Embryonic facial prominence (tissue), 1 donor: Measurements from ENCODE around the gene STAT2.
"Not testable (repeated sequence)": the region's sequence is repeated elsewhere in the genome, so short reads cannot be mapped to it uniquely, and the experiment has no call there.

Experiments
- DNase-seq: peaks from one replicate; pipeline ENCODE4 v3.0.0-alpha.2; 2016; ENCODE audit errors: extremely low spot score

The STAT2 gene

DNA sequence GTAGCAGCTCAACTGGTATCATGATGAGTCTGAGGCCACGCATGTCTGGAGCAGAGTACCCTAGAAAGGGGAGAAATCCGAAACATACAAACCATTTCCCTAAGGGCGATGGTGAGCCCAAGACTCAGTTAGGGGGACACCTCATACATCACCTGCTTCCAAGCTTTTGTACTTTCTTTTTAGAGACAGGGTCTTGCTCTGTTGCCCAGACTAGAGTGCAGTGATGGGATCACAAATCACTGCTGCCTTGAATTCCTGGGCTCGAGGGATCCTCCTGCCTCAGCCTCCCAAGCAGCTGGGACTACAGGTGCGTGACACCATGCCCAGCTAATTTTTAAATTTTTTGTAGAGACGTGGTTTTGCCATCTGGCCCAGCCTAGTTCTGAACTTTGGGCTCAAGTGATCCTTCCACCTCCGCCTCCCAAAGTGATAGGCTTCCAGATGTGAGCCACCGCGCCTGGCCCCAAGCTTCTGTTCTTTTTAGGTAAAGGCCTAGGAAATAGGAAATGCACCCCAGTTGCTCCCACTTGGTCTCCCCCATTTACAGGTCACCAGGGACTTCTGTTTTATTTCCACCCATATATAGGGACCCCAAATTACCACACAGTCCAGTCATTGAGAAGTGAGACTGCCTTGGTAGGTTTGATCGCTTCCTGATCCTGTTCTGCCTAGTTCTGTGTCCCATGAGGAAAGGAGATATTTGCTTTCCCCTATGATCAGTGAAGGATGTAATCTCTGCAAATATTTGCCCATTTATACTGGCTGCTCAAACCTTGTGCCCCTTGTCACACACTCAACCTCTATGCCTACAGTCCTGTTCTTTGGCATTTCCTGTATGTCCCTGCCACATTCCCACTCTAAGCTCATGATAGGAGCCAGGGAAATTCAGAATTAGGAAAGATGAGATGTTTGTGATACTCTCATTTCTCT lies 2.5 kb upstream of the STAT2 start, which contains the start of gene APOF:
Gene APOF (minus strand): TSS at position 728 of the 930 bp plus-strand sequence. CDS start 112 bp downstream, at position 616.
- DNase-seq, result no peak

DNA sequence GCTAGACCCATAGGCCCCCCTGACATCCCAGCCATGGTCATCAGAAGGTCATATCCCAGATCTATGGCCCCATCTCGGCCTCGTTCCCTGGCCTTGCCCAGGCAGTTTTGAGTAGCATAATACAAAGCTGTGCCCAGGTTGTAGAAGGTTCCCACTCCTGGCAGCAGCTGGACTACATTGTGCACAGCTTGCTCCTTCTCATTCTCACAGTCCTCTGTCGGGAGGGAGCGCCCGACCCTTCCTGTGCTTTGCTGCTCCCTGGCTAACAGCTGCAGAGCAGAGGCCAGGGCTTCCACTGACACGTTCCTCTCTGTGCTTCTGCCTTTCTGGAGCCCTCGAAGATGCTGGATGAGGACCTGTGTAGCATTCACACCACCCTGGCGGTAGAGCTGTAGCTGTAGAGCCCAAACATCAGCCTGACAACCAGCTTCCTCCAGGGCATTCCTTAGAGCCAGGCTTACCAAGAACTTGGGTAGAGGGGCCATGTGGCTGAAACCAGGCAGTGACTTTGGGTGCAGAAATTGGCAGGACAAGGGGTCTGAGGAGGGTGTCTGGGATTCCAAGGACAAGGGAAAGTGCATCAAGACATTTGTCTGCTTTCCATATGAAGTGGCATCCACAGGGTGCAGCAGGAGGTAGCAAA lies 1.7 kb upstream of the STAT2 start:
- DNase-seq, result no peak

DNA sequence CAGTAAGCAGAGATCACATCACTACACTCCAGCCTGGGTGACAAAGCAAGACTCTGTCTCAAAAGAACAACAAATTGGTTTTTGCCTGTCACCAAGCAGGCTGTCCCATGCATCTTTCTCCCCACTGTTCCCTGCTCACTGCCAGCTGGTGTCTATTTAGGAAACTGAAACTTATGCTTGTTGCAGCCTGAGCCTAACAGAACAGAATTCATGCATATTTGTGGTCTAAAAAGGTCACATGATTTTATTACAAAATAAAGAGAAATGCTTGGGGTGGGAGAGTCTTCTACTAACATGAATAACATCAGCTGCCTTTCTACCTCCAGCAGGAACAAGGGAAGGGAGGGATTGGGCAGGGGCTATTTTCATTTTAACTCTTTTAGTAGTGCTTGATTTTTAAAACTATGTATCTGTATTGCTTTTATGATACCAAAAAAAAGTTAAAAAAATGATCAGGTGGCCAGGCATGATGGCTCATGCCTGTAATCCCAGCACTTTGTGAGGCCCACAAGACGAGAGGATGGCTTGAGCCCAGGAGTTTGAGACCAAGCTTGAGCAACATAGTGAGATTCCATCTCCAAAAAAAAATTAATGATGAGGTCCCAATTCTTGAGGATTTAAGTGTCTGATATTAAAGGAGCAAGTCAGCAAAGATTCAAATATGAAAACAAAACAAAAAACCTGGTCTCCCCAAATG lies 923 bp downstream of the STAT2 start:
- DNase-seq, result peak; percentile 46

DNA sequence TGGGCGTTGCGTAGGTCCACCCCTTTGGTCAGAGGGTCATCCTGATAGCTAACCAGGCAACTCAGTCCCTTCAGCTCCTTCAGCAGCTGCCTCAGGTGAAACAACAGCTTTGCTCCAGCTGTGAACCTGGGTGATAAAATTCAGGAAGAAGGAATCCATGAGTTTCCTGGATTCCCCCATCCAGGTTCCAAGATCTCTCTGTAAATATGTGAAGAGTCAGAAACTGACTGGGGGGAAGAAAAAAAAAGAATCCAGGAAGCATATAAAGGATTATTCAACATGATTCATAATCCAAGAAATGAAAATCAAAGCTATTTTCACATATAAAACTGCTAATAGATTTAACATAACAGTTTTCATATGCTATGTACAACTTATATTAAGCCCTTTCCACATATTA lies 8.6 kb downstream of the STAT2 start:
- DNase-seq, result no peak

DNA sequence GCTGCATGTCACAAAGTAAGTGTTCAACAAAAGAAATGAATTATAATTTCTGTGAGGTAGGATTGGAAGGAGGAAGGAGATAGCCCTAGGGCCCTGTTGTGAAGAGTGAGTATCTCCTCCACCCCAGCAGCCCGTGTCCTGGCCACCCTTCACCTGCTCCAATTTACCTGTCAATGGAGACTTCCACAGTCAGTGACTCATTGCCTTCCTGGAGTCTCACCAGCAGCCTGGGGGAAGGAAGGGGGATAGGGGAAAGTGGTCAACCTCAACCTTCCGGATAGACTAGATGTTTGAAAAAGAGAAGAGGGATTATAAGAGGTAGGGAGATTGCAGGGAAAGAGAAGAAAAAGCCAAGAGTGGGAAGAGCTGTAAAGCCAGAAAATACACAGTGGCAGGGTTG lies 9.2 kb downstream of the STAT2 start:
- DNase-seq, result no peak

DNA sequence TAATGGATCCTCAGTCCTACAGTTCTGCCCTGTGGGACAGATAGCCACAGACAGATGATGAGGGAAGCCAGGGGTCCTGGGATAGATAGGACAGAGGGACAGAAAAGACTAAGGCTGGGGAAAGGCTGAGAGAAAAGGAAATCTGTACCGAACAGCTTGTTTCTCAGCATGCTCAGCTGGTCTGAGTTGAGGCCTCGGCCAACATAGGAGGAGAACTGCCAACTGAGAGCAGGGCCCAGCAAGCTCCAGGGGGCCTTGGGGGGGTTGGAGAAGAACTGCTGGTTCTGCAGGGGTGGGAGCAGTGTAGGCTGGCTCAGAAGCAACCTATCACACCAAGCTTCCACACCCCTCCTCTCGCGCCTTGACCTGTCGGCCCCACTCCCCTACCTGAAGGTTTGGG lies 11.1 kb downstream of the STAT2 start:
- no peak for DNase-seq

DNA sequence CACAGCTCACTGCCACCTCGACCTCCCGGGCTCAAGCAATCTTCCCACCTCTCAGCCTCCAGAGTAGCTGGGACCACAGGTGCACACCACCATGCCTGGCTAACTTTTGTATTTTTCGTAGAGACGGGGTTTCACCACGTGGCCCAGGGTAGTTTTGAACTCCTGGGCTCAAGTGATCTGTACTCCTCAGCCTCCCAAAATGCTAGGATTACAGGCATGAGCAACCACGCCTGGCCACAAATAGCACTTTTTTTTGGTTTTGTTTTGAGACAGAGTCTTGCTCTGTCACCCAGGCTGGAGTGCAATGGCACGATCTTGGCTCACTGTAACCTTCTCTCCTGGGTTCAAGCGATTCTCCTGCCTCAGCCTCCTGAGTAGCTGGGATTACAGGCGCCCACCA lies 12.7 kb downstream of the STAT2 start:
- DNase-seq, result not testable (repeated sequence)

DNA sequence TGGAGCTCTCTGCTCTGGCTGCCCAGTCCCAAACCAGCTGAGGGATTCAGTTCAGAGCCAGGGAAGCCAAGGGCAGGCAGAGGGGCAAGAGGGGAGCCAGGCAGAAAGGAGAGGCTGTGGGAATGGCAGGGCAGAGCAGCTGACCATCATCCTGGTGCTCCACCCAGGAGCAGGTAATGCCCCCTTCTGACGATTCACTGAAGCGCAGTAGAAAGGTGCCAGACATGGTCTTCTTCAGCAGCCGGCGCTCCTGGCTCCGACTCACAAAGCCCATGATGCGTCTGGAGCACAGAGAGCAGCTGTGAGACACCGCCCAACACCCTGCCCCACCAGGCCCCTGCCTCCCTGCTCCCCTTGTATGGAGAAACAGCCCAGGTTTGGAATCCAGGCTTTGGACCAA lies 13.2 kb downstream of the STAT2 start:
- DNase-seq, result no peak

DNA sequence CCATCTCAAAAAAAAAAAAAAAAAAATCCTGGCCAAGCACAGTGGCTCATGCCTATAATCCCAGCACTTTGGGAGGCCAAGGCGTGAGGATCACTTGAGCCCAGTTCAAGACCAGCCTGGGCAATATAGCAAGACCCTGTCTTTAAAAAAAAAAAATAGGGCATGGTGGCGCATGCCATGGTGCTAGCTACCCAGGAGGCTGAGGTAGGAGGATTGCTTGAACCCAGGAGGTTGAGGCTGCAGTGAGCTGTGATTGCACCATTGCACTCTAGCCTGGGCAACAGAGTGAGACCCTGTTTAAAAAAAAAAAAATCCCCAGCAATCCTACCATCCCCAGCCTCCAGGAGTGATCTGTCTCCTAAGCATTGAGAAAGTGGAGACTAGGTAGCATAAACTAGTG lies 17.6 kb downstream of the STAT2 start:
- DNase-seq, result not testable (repeated sequence)

DNA sequence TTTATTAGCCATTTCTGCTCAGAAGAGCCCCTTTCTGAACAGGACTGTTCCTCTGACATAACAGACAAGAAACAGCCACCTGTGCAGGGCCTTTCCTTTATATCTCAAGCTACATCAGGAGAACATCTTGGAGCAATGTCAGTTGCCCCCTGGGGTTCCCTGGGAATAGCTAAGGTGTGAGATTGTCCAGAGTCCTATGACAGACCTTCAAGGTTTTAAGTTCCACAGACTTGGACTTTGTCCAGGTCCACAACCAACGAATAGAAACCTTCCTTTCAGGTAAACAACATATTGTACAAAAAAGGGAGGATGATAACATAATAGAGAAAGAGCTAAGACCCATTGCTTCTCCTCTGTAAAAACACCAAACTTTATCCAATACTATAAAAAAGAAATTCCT lies 18.3 kb downstream of the STAT2 start:
- DNase-seq, result no peak

DNA sequence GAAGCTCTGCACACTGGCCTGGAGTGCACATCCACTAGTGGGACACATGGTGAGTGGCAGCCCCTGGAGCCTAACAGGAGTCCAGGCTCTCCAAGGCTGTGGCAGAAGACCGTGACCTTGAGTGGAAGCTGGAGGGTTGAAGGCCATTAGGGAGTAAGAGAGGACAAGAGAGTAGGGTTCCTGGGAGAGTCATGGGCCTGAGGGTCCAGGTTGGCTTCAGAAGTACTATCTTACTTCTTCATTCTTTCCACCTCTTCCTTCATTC lies 20.8 kb downstream of the STAT2 start:
- DNase-seq, result no peak

DNA sequence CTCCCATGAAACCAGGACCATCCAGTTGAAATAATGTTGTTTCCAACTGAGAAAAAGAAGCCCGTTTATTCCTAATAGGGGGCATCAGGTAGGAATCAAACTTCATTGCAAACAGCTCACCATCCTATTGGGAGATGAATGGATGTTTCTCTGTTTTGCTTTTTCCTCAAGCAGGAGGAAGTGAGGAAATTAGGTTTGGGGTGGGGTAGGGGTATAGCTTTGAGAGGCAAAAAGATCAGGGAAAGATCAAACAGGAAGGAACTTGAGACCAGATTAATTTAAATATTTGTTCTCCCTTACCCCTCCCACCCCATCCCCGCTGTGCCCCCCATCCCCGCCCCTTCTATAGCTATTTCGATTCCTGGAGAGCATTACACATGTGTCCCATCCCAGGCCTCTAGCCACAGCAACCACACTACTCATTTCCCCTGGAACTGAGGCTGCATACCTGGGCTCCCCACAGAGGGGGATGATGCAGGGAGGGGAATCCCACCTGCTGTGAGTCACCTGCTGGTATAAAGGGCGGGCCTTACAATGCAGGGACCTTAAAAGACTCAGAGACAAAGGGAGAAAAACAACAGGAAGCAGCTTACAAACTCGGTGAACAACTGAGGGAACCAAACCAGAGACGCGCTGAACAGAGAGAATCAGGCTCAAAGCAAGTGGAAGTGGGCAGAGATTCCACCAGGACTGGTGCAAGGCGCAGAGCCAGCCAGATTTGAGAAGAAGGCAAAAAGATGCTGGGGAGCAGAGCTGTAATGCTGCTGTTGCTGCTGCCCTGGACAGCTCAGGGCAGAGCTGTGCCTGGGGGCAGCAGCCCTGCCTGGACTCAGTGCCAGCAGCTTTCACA lies 21.4 kb downstream of the STAT2 start, which contains the start of gene IL23A:
Gene IL23A (plus strand): TSS at position 577 of the 850 bp plus-strand sequence. CDS start 161 bp downstream, at position 738.
- no peak for DNase-seq

DNA sequence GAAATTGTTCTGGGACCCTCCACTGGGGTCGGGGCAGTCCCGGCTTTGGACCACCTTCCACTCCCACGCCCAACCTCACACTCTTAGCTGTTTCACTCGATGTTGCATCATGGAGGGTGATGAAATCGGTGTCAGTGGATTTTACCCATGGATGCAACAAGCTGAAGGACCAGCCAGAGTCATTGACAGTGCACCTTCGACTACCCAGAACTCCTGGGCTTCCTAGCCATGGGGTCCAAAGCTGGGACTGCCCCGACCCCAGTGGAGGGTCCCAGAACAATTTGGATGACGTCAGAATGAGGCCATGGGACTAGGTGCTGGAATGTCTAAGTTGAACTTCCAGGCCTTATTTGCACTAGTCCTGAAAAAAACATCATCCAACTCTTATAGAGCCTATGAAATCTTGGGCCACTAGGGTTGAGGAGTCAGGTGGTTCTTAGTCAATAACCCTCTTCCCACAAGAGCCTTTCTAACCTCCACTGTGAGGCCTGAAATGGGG lies 22.1 kb downstream of the STAT2 start:
- no peak for DNase-seq

DNA sequence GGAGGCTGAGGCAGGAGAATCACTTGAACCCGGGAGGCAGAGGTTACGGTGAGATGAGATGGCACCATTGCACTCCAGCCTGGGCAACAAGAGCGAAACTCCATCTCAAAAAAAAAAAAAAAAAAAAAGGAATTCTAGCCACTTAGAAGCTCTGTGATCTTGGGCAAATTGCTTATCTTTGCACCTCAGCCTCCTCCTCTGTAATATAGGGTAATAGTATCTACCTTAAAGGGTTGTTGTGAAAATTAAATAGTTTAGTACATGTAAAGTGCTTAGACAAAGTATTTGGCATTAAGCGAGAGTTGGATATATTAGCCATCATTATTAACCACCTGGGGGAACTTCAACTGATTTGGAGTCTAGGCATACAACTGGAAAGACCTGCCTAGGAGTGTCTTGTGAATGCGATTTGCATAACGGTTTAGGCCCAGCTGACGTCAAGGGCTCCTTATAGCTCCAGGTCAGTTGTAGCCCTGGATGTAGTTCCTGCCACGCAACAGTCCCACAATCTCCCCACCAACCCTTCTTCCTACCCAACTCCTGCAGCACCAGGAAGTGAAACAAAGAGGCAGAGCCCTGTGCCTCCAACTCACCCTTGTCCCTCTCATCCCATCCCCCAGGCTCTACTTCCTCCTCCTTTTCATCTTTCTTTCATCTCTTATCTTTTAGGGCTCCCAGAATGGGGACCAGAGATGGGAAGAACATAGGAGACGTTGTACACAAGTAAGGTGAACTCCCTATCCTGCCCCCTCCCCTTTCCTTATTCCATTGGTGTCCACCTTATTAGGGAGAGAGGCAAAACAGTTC lies 23.3 kb downstream of the STAT2 start:
- no peak for DNase-seq

DNA sequence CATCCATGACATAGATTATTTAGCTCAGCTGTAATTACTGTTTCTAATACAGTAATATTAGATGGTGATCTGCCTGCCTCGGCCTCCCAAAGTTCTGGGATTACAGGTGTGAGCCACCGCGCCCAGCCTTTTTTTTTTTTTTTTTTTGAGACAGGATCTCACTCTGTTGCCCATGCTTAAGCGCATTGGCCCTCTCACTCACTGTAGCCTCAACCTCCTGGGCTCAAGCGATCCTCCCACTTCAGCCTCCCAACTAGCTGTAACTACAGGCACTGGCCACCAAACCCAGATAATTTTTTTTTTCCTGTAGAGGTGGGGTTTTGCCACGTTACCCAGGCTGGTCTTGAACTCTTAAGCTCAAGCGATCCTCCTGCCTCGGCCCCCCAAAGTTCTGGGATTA lies 24.4 kb downstream of the STAT2 start:
- not testable (repeated sequence) for DNase-seq

DNA sequence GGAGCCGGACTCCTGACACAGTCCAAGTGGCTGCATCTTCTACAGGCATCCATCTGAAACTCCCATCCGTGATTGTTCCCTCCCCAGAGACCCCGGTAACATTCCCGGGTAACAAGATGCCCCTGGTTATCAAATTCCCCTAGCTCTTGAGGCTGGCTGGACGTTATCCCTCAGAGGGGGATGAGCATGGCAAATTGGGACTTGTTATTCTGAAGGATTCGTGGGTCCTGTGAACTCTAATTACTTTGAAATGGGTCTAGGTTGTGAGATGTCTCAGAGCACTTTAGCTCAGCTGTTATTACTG lies 25.5 kb downstream of the STAT2 start:
- no peak for DNase-seq

DNA sequence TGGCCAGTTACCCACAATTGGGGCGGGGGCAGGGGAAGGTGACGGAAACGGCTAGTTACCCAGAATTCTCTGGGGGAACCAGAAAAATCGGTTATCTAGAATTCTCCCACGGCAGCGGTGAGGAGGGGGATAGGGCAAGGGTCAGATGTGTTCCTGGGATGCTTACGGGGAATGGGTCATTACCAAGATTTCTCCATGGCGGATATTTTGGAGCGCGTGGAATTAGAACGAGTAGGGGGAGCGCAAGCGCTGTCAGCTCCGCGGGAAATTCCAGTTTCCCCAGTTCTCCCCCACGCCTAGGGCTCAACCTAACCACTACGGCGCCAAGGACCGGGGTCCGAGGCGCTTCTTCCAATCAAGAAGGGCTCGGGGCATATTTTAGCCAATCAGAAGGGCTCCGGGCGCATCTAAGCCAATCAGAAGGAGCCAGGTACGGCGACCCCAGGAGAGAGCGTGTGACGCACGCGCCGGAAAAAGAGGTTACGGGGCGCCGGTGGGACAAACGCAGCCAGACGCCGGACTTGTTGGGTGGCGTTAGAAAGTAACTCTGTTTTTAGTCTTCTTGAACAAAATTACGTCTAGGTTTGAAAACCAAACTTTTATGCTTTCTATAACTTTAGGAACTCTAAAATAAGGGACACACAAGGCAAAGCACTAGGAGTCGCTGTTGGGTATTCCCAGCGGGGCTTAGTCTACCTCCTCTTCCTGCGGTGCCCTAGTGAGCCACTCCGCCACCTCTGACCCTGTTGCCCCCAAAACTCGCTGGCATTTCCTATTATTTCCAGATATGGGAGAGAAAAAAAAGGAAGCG lies 26.0 kb downstream of the STAT2 start, which contains the start of gene PAN2:
Gene PAN2 (minus strand): TSS at position 322 of the 811 bp plus-strand sequence. CDS start 906 bp downstream, outside the sequence.
- peak; percentile 92 for DNase-seq

DNA sequence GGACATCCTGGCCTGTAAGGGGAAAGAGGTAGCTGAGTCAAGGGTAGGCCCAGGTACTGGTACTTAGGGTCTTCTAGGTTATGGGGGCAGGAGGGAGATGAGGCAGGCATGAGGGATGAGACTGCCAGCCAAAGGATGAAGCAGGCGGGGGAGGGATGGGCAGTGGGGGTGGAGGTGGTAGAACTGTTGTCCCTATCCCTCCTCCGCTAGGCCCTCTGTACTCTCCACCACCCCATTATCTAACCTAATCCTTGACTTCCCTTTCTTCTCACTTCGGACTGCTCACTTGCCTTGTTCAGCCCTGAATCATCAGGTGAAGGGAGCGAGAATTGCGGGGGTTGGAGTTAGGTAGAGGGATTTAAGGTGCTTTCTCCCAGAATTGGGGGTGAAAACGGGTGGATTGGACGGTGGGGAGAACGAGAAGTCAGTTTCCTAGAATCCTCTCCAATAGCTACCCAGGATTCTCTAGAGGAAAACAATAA lies 26.7 kb downstream of the STAT2 start:
- no peak for DNase-seq

DNA sequence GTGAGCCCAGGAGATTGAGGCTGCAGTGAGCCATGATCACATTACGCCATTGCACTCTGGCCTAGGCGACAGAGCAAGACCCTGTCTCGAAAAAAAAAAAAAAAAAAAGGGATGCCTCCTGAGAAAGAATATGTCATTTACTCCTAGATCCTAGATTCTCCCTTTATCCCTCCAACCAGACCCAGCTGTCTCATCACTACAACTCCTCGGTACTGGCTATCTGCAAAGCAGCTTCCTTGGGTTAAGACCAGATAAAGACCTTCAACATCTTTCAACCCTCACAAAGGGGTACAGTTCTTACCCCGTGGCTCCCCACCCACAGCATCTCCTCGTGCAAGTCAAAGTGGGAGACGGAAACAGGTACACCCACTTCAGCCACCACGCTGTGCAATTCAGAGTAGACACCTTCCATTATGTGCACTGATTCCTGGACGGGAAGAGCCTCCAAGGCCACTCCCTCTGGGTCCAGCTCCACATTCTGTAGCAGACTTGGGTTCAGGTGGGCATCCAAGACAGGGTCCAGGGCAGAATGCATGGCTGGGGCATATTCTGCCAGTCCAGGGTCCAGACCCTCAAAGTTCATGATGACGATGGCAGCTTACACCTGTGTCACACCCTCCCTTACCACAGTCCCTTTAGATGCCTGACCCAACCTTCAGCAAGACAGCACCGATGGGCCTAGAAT lies 27.3 kb downstream of the STAT2 start:
- DNase-seq, result no peak
